Fibroblast of lung (primary cell): ENCODE measurements around the gene ZDHHC9. TPM values are rescaled to one million over a fixed set of nuclear protein-coding genes. Genes with fewer than 3 reads are reported as not detected.

ENCODE experiments used
- DNase-seq, 2 donors: peaks; one replicate each; pipeline versions ENCODE4 v3.0.0 to v3.0.0-alpha.2; 2010; ENCODE audit warnings: low read depth in 2 of 2
- H2AFZ ChIP-seq: 2 replicates; pipeline ENCODE4 v1.5.1; 2012; ENCODE audit warnings: low read length, control low read depth, inconsistent platforms
- H3K27ac ChIP-seq: 2 replicates; pipeline ENCODE4 v1.5.1; 2011; ENCODE audit warnings: low read length, control low read depth; ENCODE audit not compliant: insufficient read depth
- H3K27me3 ChIP-seq: 2 replicates; pipeline ENCODE4 v1.5.1; 2011; ENCODE audit warnings: mild to moderate bottlenecking, low read length; ENCODE audit not compliant: control insufficient read depth, insufficient read depth
- H3K36me3 ChIP-seq: 2 replicates; pipeline ENCODE4 v1.5.1; 2011; ENCODE audit warnings: low read length; ENCODE audit not compliant: control insufficient read depth, insufficient read depth
- H3K4me1 ChIP-seq: 2 replicates; pipeline ENCODE4 v1.5.1; 2011; ENCODE audit warnings: low read length; ENCODE audit not compliant: control insufficient read depth, insufficient read depth; ENCODE audit errors: extremely low read depth
- H3K4me2 ChIP-seq: 2 replicates; pipeline ENCODE4 v1.5.1; 2011; ENCODE audit warnings: low read length, control low read depth; ENCODE audit not compliant: insufficient read depth; ENCODE audit errors: extremely low read depth
- H3K4me3 ChIP-seq, 4 experiments: fragments of 200-600 bp in 1 of 4; sonication (generic) in 1 of 4; replicated peaks in 1 of 4; 2 replicates each; pipeline ENCODE4 v1.5.1; 2011 to 2016; ENCODE audit warnings: low read length in 4 of 4, low read depth in 3 of 4, mild to moderate bottlenecking in 3 of 4, control low read depth in 2 of 4, inconsistent platforms in 1 of 4, mixed read lengths in 1 of 4; ENCODE audit not compliant: insufficient read depth in 1 of 4; ENCODE audit errors: control extremely low read depth in 1 of 4
- H3K79me2 ChIP-seq: 2 replicates; pipeline ENCODE4 v1.5.1; 2012; ENCODE audit warnings: mild to moderate bottlenecking, low read length, inconsistent platforms; ENCODE audit not compliant: control insufficient read depth, insufficient read depth
- H3K9ac ChIP-seq: 2 replicates; pipeline ENCODE4 v1.5.1; 2011; ENCODE audit warnings: mild to moderate bottlenecking, low read length, control low read depth; ENCODE audit not compliant: insufficient read depth
- H3K9me3 ChIP-seq: 2 replicates; pipeline ENCODE4 v1.5.1; 2012; ENCODE audit warnings: low read depth, low read length; ENCODE audit not compliant: control insufficient read depth, insufficient read depth
- H4K20me1 ChIP-seq: 2 replicates; pipeline ENCODE4 v1.5.1; 2011; ENCODE audit warnings: low read length; ENCODE audit not compliant: control insufficient read depth, insufficient read depth; ENCODE audit errors: extremely low read depth
- CTCF ChIP-seq, 2 donors: IDR thresholded peaks in 1 of 2; conservative IDR thresholded peaks in 1 of 2; 1 replicate in 1 of 2; 2 replicates in 1 of 2; pipeline ENCODE4 v1.5.1; 2011 to 2012; ENCODE audit warnings: low read length in 2 of 2, control low read depth in 1 of 2, inconsistent platforms in 1 of 2, low read depth in 1 of 2, mild to moderate bottlenecking in 1 of 2
- EZH2 ChIP-seq: IDR thresholded peaks from 2 replicates; pipeline ENCODE4 v1.5.1; 2012; ENCODE audit warnings: low read length, control low read depth, mild to moderate bottlenecking; ENCODE audit errors: missing control alignments
- polyA plus RNA-seq, 2 donors: library from polyadenylated mRNA; depleted of rRNA in 1 of 2; stranded (reverse) in 1 of 2; unstranded in 1 of 2; fragments of >200 nt; gene quantifications; 2 replicates each; pipeline ENCODE4 v1.2.1, GENCODE V29; 2011 to 2012; ENCODE audit warnings: missing spikeins in 1 of 2
- total RNA-seq: library from RNA; depleted of rRNA; stranded (reverse); fragments of >200 nt; gene quantifications from 2 replicates; pipeline ENCODE4 v1.2.1, GENCODE V29; 2014

Gene ZDHHC9
- total and polyA plus RNA-seq, 2 donors (not counting 1 experiment from before 2014, with no cell fraction given) = 21.8 to 38.4 TPM

GRCh38 chrX:129825746-129826505 lies 17.8 kb downstream of the ZDHHC9 start:
- no peak for TF ChIP-seq EZH2
- TF ChIP-seq CTCF (conservative IDR thresholded peaks at IDR 0.05 in 1 of 2, IDR thresholded peaks at IDR 0.05 in 1 of 2; ENCODE audit: low read depth in 1 of 2, low read length in 2 of 2) = no peak
- Histone ChIP-seq H3K4me2 (no peak overlapping the region), H3K4me1 (no peaks in the 10 kb centered on the region), H3K27me3 (no peaks in the 10 kb centered on the region), H3K36me3 (peaks cover 2% of the 10 kb centered on the region), H3K4me3 (no peak overlapping the region), H3K9ac (no peak overlapping the region), H4K20me1 (no peaks in the 10 kb centered on the region), H2AFZ (no peak overlapping the region), H3K9me3 (no peaks in the 10 kb centered on the region), H3K79me2 (no peaks in the 10 kb centered on the region), H3K27ac (no peak overlapping the region)
- DNase-seq = no peak

- no peaks in the 10 kb centered on the region for H3K27me3 ChIP-seq
- TF ChIP-seq CTCF (conservative IDR thresholded peaks at IDR 0.05 in 1 of 2, IDR thresholded peaks at IDR 0.05 in 1 of 2; ENCODE audit: low read depth in 1 of 2, low read length in 2 of 2) = no peak
- TF ChIP-seq EZH2 = no peak
- no peak for DNase-seq
- H3K79me2 ChIP-seq = no peaks in the 10 kb centered on the region
- no peak overlapping the region for H3K27ac ChIP-seq
- peaks cover 2% of the 10 kb centered on the region for H3K36me3 ChIP-seq
- H4K20me1 ChIP-seq = no peaks in the 10 kb centered on the region
- no peak overlapping the region for H3K4me3 ChIP-seq
- H2AFZ ChIP-seq = no peak overlapping the region
- no peaks in the 10 kb centered on the region for H3K9me3 ChIP-seq
- no peaks in the 10 kb centered on the region for H3K4me1 ChIP-seq
- no peak overlapping the region for H3K4me2 ChIP-seq
- no peak overlapping the region for H3K9ac ChIP-seq
These were observed 19.1 kb downstream of the ZDHHC9 start for GRCh38 chrX:129824620-129825019.

GRCh38 chrX:129823522-129823921 lies 20.2 kb downstream of the ZDHHC9 start:
- Histone ChIP-seq H3K27ac (no peak overlapping the region), H3K4me2 (no peak overlapping the region), H3K79me2 (no peaks in the 10 kb centered on the region), H3K27me3 (no peaks in the 10 kb centered on the region), H2AFZ (no peak overlapping the region), H3K9ac (no peak overlapping the region), H3K36me3 (no peaks in the 10 kb centered on the region), H3K4me3 (no peak overlapping the region), H3K9me3 (no peaks in the 10 kb centered on the region), H4K20me1 (no peaks in the 10 kb centered on the region), H3K4me1 (no peaks in the 10 kb centered on the region)
- TF ChIP-seq EZH2 = no peak
- TF ChIP-seq CTCF (conservative IDR thresholded peaks at IDR 0.05 in 1 of 2, IDR thresholded peaks at IDR 0.05 in 1 of 2; ENCODE audit: low read depth in 1 of 2, low read length in 2 of 2) = no peak
- no peak for DNase-seq
